KG1 (cell line): ENCODE measurements around the gene CDH23.

Source experiments
- DNase-seq: peaks from one replicate; lab custom pipeline; 2025; lab: John Stamatoyannopoulos, UW

CDH23 gene

DNA sequence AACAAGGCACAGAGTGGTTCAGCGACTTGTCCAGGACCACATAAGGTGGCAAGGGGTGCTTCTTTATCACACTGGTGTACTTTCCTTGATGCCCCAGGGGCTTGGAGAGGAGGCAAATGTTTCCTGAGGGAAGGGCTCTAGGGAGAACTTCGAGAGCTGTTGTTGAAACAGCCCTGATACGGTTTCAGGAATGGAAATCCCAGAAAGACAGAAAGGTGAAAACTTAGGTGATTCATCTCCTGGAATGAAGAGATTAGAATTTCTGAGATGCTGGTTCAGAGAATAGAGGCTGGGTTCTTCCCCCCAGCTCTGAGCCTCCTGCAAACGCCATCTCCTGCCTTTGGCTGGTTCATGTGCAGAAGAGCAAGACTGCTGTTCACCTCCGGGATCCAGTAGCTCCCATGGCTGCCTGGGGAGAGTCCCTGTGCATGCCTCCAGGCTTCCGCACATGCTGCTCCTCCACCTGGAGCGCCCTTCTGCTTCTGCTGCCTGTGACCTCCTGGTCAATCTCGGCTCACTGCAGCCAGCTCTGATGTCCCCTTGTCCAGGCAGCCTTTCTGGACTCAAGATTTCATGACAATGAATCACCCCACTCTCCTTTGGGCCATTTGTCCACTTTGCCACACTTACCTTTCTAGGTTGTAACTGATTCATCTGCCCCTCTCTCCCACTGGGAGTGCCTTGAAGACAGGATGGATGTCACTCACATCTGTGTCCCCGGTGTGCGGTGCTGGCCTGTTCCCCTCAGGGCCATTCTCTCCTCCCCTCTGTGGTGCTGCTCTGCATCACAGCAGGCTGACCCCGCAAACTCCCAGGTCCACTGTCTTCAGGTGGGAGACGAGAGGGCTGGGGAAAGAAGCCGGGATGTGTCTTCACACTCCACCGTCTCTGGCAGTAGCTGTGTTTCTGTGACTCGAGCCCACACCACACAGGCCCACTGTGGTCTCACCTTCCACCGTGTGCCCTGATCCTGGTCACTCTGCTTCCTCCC, 3.6 kb upstream of the CDH23 start:
- DNase-seq = no peak

DNA sequence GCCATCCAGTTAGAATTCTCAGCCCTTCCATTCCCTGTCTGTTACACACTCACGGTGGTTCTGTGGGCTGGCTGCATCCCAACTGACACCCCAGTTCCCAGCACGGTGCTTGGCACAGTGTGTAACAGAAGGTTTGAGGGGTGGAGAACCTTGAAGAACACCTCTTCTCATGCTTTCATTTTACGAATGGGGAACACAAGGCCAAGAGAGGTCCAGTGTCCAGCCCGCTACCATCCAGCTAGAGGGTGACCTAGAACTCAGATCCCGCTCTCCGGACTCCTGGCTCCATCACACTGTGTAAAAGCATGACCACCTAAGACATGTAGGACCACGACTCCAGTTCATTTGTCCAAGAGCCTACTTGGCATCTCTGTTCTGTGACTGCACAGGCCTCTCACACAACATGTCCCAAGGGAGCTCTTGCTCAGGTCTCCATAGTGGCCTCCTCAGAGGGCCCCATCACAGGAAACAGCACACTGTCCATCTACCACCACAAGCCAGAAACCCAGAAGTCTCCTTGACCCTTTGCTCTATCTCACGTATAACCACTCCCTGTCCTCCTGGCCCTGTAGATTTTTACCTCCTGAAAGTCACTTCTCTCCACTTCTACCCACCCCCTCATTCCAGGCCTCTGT, 2.8 kb upstream of the CDH23 start:
- DNase-seq = no peak

DNA sequence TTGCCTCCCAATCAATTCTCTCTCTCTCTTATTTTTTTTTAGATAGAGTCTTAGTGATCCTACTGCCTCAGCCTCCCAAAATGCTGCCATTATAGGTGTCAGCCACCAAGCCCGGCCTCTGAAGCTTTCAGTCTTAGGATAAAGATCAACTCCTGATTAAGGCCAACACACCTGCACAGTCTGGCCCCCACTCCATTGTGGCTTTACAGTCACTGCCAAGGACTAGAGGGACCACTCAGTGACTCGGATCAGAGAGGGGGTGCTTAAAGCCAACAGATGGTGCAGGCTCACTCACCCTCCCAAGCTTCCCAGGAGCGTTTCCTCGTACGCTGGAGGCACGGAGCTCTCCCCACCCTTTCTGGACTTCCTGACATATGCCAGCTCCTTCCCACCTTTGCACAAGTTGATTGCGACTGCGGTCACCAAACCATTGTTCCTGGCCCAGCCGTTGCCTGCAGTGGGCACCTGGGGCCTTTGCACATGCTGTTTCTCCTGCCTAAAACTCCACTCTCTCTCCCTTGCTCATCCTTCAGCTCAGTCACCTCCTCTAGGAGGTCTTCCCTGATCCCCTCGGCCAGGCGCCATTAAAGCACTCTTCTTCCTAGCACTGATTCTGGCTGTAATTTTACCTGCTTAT, 1.7 kb upstream of the CDH23 start:
- no peak for DNase-seq

DNA sequence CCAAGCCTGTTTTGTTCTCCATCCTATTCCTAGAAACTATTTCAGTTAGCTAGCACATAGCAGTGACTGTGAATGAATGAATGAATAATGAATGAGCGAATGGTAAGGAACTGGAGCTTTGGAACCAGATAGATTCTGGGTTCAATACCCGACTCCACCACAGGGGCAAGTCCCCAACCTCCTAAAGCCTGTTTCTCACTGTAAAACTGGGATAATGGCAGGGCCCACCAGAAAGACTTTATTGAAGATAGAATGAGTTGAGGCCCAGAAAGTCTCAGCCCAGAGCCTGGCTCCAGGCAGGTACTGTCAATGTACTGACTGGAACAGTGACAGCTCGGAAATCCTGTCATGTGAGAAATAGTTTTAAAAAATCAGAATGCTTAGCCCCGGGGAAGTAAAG, 1.1 kb upstream of the CDH23 start:
- DNase-seq = no peak

DNA sequence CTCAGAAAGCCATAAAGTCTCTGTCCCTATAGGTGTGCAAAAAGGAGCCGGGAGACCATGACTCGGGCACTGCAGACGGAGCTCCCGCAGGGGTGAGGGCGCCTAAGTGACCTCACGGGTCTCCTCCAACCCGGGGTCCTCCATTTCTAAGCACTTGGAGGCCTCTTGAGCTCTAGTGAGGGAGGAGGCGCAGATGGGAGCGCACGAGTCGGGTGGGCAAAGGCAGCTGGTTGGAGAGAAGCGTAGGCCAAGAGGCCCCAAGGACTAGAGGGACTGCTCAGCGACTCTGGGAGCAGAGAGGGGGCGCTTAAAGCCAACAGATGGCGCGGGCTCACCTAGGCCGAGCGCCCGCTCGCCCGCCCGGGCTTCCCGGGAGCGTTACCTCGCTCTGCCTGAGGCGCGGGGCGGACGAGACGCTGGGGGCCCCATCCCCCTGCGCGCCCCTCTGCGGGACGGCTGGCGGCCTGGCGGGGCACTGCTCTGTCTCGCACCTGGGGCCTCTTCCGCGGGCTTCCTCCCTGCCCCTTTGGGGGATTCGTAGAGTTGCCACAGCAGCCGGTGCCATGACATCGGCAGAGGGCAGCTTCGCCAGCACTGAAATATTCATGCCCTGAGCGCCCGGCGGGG, 523 bp upstream of the CDH23 start:
- peak; percentile 29 for DNase-seq

DNA sequence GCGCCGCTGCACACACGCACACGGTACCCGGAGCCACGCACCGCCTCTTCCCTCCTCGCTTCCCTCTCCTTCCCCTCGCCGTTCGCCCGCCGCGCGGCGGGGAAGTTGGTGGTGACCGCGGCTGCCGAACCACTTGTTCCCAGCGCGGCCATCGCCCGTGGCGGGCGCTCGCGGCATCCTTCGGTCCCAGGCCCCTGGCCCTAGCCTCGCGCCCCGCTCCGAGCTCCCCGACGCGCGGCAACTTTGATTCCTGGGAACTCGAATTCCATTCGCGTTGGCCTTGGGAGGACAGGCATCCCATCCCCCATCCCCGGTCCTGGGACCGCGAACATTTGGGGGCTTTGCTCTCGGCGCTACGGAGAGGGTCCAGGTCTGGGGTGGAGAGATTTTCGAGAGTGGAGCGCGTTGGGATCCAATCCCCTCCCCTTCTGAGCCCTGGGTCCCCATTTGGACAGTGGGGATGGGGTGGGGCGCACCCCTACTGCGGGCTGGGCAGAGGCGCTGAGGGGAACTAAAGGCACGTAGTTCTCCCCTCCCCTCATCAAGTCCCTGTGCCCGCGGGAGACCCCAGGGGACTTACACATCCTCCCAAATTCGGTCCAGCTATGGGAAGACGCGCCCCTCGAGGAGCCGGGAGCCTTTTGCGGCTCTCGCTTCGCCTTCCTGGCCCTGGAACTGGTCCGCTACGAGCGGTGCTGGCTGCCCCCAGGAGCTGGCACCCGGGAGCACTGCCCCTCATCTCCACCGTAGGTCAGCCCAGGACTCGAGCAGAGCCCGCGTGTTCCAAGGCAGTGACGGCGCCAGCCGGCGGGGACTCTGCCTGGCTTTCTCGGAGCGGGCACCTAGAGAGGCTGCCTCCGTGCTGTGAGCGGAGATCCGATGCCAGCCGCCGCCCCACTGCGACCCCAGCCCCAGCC, 834 bp downstream of the CDH23 start:
- no peak for DNase-seq

DNA sequence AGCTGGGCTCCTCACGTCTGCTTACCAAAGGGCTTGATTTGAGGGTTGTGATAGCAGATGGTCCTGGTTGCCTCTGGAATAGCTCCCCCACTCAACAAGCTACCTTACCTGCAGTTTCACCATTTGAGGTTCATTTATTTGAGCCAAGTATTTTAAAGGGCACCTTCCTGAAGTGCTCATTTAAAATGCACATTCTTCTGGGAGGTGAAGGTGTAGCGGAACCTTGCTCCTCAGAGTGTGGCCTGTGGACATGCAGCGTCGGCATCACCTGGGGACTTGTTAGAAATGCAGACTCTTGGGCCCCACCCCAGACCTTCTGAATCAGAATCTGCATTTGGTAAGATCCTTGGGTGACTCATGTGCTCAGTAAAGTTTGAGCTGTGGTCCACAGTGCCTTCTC, 2.3 kb downstream of the CDH23 start:
- DNase-seq = no peak

DNA sequence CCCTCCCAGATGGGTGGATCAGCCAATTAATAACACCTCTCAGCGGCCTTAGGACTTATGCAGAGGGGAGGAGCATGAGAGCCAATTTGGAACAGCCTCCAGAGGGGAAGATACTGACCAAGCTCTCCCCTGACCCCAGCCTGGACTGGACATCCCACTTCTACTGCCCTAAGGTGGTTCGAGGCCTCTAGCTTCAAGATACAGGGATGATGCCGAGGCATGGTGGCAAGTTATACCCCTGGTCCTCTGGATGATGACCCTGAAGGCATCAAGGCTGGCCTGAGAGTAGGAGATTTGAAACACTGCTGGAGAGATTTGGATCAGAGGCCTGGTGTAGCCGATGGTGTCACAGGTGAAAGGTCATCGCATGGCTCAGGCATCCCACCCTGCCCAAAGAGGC, 3.2 kb downstream of the CDH23 start:
- no peak for DNase-seq

DNA sequence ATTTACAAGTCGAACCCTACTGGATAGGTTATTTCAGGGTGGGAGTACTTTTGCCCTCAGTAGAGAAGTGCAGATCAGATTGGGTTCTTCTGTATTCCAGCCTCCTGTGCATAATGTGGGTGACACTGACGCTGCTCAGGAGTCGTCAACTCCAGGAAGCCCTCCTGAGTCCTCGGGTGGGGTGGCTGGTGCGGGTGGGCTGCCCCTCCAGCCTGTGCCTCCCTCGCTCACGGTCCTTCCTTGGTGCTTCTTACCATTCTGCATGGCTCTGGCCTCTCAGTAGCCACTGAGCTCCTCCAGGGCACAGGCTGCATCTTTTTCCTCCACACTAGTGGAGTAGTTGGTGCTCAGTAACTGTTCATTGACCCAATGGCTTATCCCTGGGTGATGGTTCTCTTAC, 4.3 kb downstream of the CDH23 start:
- no peak for DNase-seq

DNA sequence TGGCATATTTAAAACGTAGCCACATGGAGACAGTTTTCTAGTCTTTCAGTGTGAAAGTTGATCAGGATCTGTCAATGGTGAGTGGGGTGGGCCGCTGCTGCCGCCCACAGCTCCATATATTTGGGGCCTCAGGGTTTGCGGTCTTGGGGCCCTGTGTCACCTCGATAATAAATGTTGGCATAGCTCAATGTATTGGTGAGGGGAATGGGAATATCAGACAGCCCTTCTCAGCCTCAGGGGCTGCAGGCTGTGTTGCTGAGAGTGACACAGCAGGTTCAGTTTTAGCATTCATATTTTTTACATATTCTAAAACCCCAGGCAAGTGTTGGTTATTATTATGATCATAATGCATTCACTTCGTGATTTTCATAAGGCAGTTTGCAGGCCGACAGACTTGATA, 5.3 kb downstream of the CDH23 start:
- DNase-seq = no peak

DNA sequence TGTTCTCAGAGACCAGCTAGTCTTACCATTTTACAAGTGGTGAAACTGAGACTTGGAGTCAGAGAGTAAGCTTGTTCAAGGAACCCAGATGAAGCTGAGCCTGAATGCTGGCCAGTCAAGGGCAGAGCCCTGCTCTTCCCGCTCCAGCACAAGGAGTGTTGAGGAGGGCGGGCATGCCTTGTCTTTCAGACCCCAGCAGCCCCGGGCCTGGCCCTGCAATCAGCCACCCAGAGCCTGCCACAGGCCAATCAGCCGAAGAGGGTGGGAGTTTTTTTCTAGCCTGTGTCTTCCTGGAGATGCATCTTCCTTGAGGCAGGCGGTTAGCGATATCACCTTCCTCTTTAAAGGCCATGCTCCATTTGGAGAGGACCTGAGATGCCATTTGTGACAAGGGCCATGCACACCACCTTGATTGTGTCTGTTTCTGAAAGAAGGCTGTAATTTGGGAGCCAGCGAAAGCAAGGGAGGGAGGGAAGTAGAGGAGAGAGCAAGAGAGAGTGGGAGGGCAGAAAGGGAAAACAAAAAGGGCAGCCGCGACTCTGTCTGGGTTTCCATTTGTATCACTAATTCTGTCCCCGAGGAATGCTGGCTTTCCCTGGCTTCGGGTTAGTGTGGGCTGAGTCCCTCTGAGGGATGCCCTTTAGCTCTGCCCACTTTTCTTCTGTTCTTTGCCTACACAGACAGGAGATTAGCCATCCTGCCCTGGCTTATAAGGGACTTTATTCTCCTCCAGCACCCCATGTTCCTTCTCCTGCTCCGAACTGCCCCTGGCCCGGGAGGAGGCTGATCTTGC, 8.0 kb downstream of the CDH23 start:
- DNase-seq = no peak

DNA sequence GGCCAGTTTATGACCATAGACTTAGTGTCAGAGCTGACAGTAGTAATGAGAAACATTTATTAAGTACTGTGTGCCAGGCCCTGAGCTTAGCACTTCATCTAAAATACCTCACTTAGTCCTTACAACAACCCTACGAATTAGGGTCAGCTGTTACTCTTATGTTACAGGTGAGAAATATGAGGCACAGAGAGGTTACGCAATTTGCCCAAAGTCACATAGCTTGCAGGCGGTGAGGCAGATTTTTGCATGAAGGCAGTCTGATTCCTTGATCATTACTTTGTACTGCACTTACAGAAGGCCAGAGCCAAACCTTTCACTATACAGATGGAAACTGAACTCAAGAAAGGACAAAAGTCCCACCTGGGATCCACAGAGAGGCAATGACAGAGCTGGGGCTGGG, 10.2 kb downstream of the CDH23 start:
- no peak for DNase-seq

DNA sequence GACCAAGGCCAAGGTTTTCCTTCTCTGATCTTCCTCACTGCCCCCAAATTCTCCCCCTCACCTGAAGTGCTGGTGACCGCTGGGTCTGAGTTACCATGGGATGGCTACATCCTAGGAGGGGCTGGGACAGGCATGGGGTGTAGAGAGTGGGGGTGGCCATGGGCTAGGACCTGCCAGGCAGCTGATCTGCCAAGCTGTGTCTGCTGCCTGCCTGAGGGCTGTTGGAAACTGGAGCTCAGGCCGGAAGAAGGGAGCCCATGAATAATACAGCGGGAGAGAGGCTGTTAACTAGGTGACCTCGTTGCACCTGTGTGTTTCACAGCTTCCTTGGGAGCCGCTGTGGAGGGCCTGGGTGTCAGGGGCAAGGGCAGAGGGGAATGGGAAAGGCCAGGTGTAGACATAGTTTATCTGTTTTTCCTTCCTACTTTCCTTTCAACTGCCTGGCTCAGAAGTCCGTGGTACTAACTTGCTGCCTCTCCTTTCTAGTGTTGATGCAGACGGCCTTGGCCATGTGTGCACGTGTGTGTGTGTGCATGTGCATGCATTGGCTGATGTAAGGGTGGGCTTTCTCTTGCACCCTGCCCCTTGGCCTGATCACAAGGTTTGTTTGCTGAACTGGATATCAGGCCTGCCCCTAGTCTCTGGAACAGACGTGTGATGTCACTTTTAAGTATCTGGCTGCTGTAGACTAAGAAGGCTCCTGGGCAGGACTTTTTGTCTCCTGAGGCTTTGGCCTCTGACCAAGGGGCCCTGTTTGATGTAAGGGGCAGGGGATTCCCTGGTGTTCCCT, 11.9 kb downstream of the CDH23 start:
- DNase-seq = no peak

DNA sequence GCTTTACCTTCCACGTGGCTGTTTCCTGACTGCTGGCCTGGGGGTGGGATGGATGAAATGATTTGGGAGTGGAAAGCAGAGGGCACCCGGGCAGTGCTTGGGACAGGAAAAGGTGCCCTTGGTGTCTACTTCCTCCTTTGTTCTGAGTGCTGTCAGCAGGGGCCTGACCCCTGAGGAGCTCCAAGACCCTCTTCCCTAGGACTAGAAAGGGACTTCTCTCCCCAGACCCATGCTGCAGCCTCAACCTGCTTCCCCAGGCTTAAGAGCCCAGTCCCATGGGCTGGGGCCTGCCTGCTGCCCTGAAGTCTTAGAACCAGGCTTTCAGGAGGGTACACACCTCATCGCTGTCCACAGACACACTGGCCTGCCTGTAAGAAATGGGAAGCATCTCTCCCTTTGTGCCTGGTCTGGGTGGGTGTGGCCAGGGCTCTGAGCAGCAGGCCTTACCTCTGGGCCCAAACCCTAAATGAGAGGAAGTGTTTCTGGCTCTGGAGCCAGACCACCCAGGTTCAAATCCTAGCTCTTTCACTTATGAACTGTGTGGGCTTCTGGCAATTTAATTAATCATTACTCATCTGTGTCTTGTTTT, 12.9 kb downstream of the CDH23 start:
- DNase-seq = no peak

DNA sequence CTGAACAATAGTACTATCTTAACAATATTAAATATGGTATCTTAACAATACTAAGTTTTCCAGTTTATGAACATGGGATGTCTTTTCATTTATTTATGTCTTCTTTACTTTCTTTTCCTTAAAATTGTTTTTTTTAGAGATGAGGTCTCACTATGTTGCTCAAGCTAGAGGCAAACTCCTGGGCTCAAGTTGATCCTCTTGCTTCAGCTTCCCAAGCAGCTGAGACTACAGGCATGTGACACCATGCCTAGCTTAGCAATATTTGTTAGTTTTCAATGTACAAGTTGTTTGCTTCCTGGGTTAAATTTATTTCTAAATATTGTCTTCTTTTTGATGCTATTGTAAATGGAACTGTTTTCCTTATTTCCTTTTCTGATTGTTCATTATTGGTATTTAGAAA, 16.9 kb downstream of the CDH23 start:
- DNase-seq = no peak

DNA sequence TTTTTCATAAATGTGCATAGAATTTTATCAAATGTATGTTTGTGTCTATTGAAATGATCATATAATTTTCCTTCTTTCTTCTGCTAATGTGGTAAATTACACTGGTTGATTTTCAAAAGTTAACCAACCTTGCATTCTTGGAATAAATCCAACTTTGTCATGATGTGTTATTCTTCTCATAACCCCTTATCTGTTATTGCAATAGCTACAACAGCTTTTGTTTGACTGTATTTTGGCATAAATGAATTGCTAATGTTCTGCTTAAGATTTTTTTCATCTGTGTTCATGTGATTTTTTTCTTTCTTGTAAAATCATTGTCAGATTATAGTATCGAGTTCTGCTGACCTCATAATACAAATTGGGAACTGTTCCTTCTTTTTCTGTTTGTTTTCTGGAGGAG, 17.6 kb downstream of the CDH23 start:
- DNase-seq = no peak

DNA sequence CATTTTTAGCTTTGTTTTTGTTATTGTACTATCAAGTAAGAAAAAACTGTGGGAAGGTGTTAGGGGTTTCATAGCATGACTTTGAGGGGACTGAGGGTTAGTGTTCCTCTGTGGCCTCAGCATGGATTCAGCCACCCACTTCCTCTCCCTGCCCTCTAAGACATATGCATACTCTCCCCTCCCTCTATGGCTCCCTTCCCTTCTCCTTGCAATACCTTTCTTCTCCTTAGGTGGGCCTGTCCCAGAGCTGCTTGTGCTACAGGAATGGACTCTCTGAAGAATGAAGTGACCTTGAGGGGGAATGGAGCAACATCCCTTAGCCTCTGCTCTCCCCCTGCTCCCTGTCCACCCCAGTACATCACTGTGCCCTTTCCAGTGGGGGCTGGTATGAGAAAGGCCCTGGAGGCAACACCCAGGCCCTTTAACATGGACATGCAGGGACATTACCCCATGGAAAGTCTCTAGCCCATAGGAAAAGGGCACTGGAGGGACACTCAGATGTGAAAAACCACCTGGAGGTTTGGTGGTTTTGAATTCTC, 22.4 kb downstream of the CDH23 start:
- DNase-seq = no peak

DNA sequence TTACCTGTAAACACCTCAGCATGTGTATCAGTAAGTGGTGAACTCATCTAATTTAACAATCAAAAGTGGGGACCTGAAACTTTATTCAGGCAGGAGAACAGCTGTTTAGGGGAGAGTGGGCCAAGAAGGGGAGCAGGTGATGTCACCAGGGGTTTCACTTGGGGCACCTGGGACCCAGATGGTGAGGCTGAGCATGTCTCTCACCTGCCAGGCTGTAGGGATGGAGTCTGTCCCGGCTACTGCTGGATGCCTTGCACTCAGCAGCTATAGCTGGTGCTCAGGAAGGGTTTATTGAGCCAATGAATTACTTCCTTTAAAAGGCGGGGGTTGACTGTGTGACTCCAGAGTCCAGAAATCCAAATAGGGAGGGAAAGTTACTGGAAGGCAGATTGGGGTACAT, 23.0 kb downstream of the CDH23 start:
- DNase-seq = no peak

DNA sequence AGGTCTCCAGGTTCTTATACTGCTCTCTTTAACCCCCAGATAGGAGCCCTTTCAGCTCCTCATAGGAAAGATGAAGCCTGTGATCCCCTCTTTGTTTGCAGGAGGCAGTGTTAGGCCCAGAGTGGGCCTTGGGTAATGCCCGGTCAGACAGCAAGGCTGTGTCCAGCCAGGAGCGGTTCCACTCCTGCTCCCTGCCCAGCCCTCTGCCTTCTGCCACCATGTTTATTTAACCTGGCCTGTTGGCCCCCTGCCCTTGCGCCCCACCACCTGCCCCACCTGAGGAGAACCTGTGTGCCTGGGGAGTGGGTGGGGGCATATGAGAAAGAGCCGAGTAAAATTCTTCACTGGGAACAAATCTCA, 24.3 kb downstream of the CDH23 start:
- DNase-seq = no peak
